Endothelial cell of hepatic sinusoid (primary cell): ENCODE measurements around the gene ABCB8.

Source experiments
- in situ Hi-C: cut with HindIII; loops from 2 replicates; pipeline ENCODE4 v1.10.0; 2017; ENCODE audit warnings: low sequenced_read_pairs

Gene ABCB8

GRCh38 chr7:151068069-151068773 is 40.0 kb downstream of the ABCB8 start:
- in situ Hi-C loops = no loop called here

- in situ Hi-C loops = no loop called here
Measured at GRCh38 chr7:151069841-151070573, 41.8 kb downstream of the ABCB8 start.

- in situ Hi-C loops = no loop called here
Measured at GRCh38 chr7:151070574-151070960, 42.3 kb downstream of the ABCB8 start.

- in situ Hi-C loops = no loop called here
Measured at GRCh38 chr7:151071032-151071866, 43.0 kb downstream of the ABCB8 start.

- in situ Hi-C loops = no loop called here
Measured at GRCh38 chr7:151073990-151074389, 45.7 kb downstream of the ABCB8 start.

GRCh38 chr7:151074817-151075661 is 46.8 kb downstream of the ABCB8 start:
- in situ Hi-C loops = no loop called here

GRCh38 chr7:151075662-151075971 is 47.4 kb downstream of the ABCB8 start:
- in situ Hi-C loops = no loop called here

- in situ Hi-C loops = no loop called here
Measured at GRCh38 chr7:151075978-151076426, 47.8 kb downstream of the ABCB8 start.

- in situ Hi-C loops = no loop called here
Measured at GRCh38 chr7:151076863-151077704, 48.8 kb downstream of the ABCB8 start.

GRCh38 chr7:151077705-151078232 is 49.5 kb downstream of the ABCB8 start:
- in situ Hi-C loops = no loop called here

GRCh38 chr7:151078233-151079040 is 50.2 kb downstream of the ABCB8 start:
- in situ Hi-C loops = no loop called here

- in situ Hi-C loops = no loop called here
Measured at GRCh38 chr7:151079199-151079910, 51.1 kb downstream of the ABCB8 start.

GRCh38 chr7:151080067-151080521 is 51.8 kb downstream of the ABCB8 start:
- in situ Hi-C loops = no loop called here

- in situ Hi-C loops = no loop called here
Measured at GRCh38 chr7:151080522-151081169, 52.4 kb downstream of the ABCB8 start, which contains the start of gene FASTK. FASTK (minus strand) TSS chr7:151080809; CDS start chr7:151080766, 43 bp downstream.

- in situ Hi-C loops = no loop called here
Measured at GRCh38 chr7:151081170-151082101, 53.2 kb downstream of the ABCB8 start.
